ENCODE measurements around the gene NFATC2.

- no peak for TF ChIP-seq CTCF (IDR thresholded peaks at IDR 0.05; ENCODE audit: low read length)
- no peak for TF ChIP-seq EZH2 (IDR thresholded peaks at IDR 0.05; ENCODE audit: borderline replicate concordance, low read length)
Observed at GRCh38 chr20:51454250-51454865, 88.2 kb downstream of the NFATC2 start.
